HEK293 (cell line): Measurements from ENCODE around the gene FOXK2.

ENCODE experiments used
- CTCF ChIA-PET: fragments of 350-600 bp; formaldehyde crosslinking; extraction: SDS; loops from one replicate; lab custom pipeline; 2021; ENCODE audit warnings: antibody characterized with exemption; lab: Yijun Ruan, JAX
- POLR2A ChIA-PET: fragments of 300-600 bp; formaldehyde crosslinking; extraction: SDS; loops from one replicate; lab custom pipeline; 2020; ENCODE audit warnings: antibody characterized with exemption, inconsistent platforms; lab: Yijun Ruan, JAX
- H3K27ac ChIP-seq: fragments of 200-500 bp; sonication (Bioruptor generic); 2 replicates; pipeline ENCODE4 v1.5.1; 2014; ENCODE audit warnings: low read depth, low read length, control low read depth, inconsistent platforms; ENCODE audit errors: extremely low read depth
- H3K36me3 ChIP-seq, 2 experiments: fragments of 200-500 bp in 1 of 2; sonication (Bioruptor generic) in 1 of 2; 1 replicate in 1 of 2; 2 replicates in 1 of 2; pipeline ENCODE4 v1.5.1; 2014 to 2017; ENCODE audit warnings: inconsistent platforms in 2 of 2, low read length in 2 of 2; ENCODE audit not compliant: control insufficient read depth in 2 of 2, insufficient read depth in 1 of 2
- H3K4me1 ChIP-seq: fragments of 200-500 bp; sonication (Bioruptor generic); 2 replicates; pipeline ENCODE4 v1.5.1; 2014; ENCODE audit warnings: mild to moderate bottlenecking, low read length, inconsistent platforms; ENCODE audit not compliant: control insufficient read depth, insufficient read depth
- H3K4me3 ChIP-seq: 2 replicates; pipeline ENCODE4 v1.5.1; 2011; ENCODE audit warnings: low read depth, mild to moderate bottlenecking, control low read depth, low read length, moderate library complexity
- H3K9me3 ChIP-seq: fragments of 200-500 bp; sonication (Bioruptor generic); 2 replicates; pipeline ENCODE4 v1.5.1; 2014; ENCODE audit warnings: low read depth, low read length, inconsistent platforms; ENCODE audit not compliant: control insufficient read depth, insufficient read depth
- EGR2 ChIP-seq: fragments of 450-650 bp; formaldehyde crosslinking; IDR thresholded peaks from 2 replicates; pipeline ENCODE4 v1.5.1; 2016; ENCODE audit warnings: low read depth, missing biosample characterization, missing genetic modification characterization
- GLI4 ChIP-seq: fragments of 450-650 bp; formaldehyde crosslinking; IDR thresholded peaks from 2 replicates; pipeline ENCODE4 v1.5.1; 2016; ENCODE audit warnings: missing biosample characterization, missing genetic modification characterization
- GLIS2 ChIP-seq: fragments of 450-650 bp; formaldehyde crosslinking; IDR thresholded peaks from 2 replicates; pipeline ENCODE4 v1.5.1; 2016; ENCODE audit warnings: missing biosample characterization, missing genetic modification characterization
- HIC1 ChIP-seq: fragments of 450-650 bp; formaldehyde crosslinking; IDR thresholded peaks from 2 replicates; pipeline ENCODE4 v1.5.1; 2016; ENCODE audit warnings: missing biosample characterization, missing genetic modification characterization
- IKZF3 ChIP-seq: fragments of 450-650 bp; IDR thresholded peaks from 2 replicates; pipeline ENCODE4 v1.5.0; 2018; ENCODE audit warnings: missing biosample characterization, mild to moderate bottlenecking, missing genetic modification characterization, moderate library complexity
- KLF1 ChIP-seq: fragments of 450-650 bp; formaldehyde crosslinking; IDR thresholded peaks from 2 replicates; pipeline ENCODE4 v1.5.1; 2016; ENCODE audit warnings: missing biosample characterization, missing genetic modification characterization
- OVOL3 ChIP-seq: fragments of 450-650 bp; formaldehyde crosslinking; IDR thresholded peaks from 2 replicates; pipeline ENCODE4 v1.5.1; 2016; ENCODE audit warnings: missing biosample characterization, missing genetic modification characterization
- SP3 ChIP-seq: fragments of 450-650 bp; formaldehyde crosslinking; IDR thresholded peaks from 2 replicates; pipeline ENCODE4 v1.5.1; 2016; ENCODE audit warnings: missing biosample characterization, missing genetic modification characterization
- WT1 ChIP-seq: fragments of 450-650 bp; formaldehyde crosslinking; IDR thresholded peaks from 2 replicates; pipeline ENCODE4 v1.5.1; 2016; ENCODE audit warnings: missing biosample characterization, missing genetic modification characterization
- ZBTB44 ChIP-seq: fragments of 450-650 bp; IDR thresholded peaks from 2 replicates; pipeline ENCODE4 v1.5.1; 2018; ENCODE audit warnings: missing biosample characterization, mild to moderate bottlenecking, missing genetic modification characterization
- ZBTB7A ChIP-seq: fragments of 450-650 bp; formaldehyde crosslinking; IDR thresholded peaks from 2 replicates; pipeline ENCODE4 v1.5.1; 2016; ENCODE audit warnings: low read depth, missing biosample characterization, missing genetic modification characterization
- ZNF157 ChIP-seq: fragments of 450-650 bp; formaldehyde crosslinking; IDR thresholded peaks from 2 replicates; pipeline ENCODE4 v1.5.1; 2016; ENCODE audit warnings: missing biosample characterization, missing genetic modification characterization
- ZNF311 ChIP-seq: fragments of 450-650 bp; formaldehyde crosslinking; IDR thresholded peaks from 2 replicates; pipeline ENCODE4 v1.5.1; 2017; ENCODE audit warnings: missing biosample characterization, missing genetic modification characterization, borderline replicate concordance
- ZNF335 ChIP-seq: fragments of 450-650 bp; formaldehyde crosslinking; conservative IDR thresholded peaks from 2 replicates; pipeline ENCODE4 v1.5.1; 2016; ENCODE audit warnings: missing biosample characterization, missing genetic modification characterization
- ZNF341 ChIP-seq: fragments of 450-650 bp; formaldehyde crosslinking; IDR thresholded peaks from 2 replicates; pipeline ENCODE4; 2016; ENCODE audit warnings: low read depth, missing biosample characterization, missing genetic modification characterization
- ZNF366 ChIP-seq: fragments of 450-650 bp; formaldehyde crosslinking; conservative IDR thresholded peaks from 2 replicates; pipeline ENCODE4 v1.5.1; 2016; ENCODE audit warnings: missing biosample characterization, missing genetic modification characterization
- ZNF416 ChIP-seq: fragments of 450-650 bp; formaldehyde crosslinking; IDR thresholded peaks from 2 replicates; pipeline ENCODE4 v1.5.1; 2016; ENCODE audit warnings: missing biosample characterization, missing genetic modification characterization
- ZNF423 ChIP-seq: fragments of 450-650 bp; formaldehyde crosslinking; IDR thresholded peaks from 2 replicates; pipeline ENCODE4 v1.5.1; 2016; ENCODE audit warnings: missing biosample characterization, missing genetic modification characterization
- ZNF600 ChIP-seq: fragments of 450-650 bp; formaldehyde crosslinking; IDR thresholded peaks from 2 replicates; pipeline ENCODE4 v1.5.1; 2016; ENCODE audit warnings: missing biosample characterization, missing genetic modification characterization
- ZNF624 ChIP-seq: fragments of 450-650 bp; formaldehyde crosslinking; IDR thresholded peaks from 2 replicates; pipeline ENCODE4 v1.5.1; 2017; ENCODE audit warnings: missing biosample characterization, missing genetic modification characterization
- ZNF660 ChIP-seq: fragments of 450-650 bp; IDR thresholded peaks from 2 replicates; pipeline ENCODE4 v1.5.1; 2018; ENCODE audit warnings: missing biosample characterization, mild to moderate bottlenecking, missing genetic modification characterization
- ZNF768 ChIP-seq: fragments of 450-650 bp; formaldehyde crosslinking; IDR thresholded peaks from 2 replicates; pipeline ENCODE4 v1.5.1; 2018; ENCODE audit warnings: missing biosample characterization, mild to moderate bottlenecking, missing genetic modification characterization
- ZNF792 ChIP-seq: fragments of 450-650 bp; formaldehyde crosslinking; IDR thresholded peaks from 2 replicates; pipeline ENCODE4 v1.5.1; 2016; ENCODE audit warnings: missing biosample characterization, missing genetic modification characterization

Gene FOXK2

GRCh38 chr17:82599674-82600661, 80.4 kb downstream of the FOXK2 start (continued):
- TF ChIP-seq WT1 (tag by site-specific recombination): no peak
- no peak for TF ChIP-seq ZNF660 (tag by site-specific recombination)
- no peak for TF ChIP-seq ZNF311 (tag by site-specific recombination)
- peak; percentile 23; the same call in 1 of the 2 replicates for TF ChIP-seq EGR2
- no peak for TF ChIP-seq ZNF335 (tag by site-specific recombination)
- no peak for TF ChIP-seq ZBTB44

GRCh38 chr17:82600731-82601446, 81.4 kb downstream of the FOXK2 start:
- H3K9me3 ChIP-seq: no peaks in the 10 kb centered on the region
- no peaks in the 10 kb centered on the region for H3K4me1 ChIP-seq
- H3K4me3 ChIP-seq: no peak overlapping the region
- H3K27ac ChIP-seq: no peak overlapping the region
- H3K36me3 ChIP-seq: peaks cover 38 to 96% of the 10 kb centered on the region in 2 experiments
- POLR2A ChIA-PET: interaction anchor here (0.7 kb wide), 1 partner anchor 9 kb away, joined by 3 read pairs; no protein-coding TSS in a partner anchor
- TF ChIP-seq KLF1 (tag by site-specific recombination) (no peak), GLIS2 (tag by site-specific recombination) (no peak), WT1 (tag by site-specific recombination) (no peak), ZNF624 (tag by site-specific recombination) (no peak), IKZF3 (tag by site-specific recombination) (no peak), ZNF792 (tag by site-specific recombination) (no peak), SP3 (tag by site-specific recombination) (no peak), ZNF768 (no peak), ZNF416 (tag by site-specific recombination) (no peak), ZNF157 (tag by site-specific recombination) (no peak), HIC1 (no peak), OVOL3 (tag by site-specific recombination) (no peak), ZNF366 (tag by site-specific recombination) (no peak), ZNF341 (tag by site-specific recombination) (no peak), ZNF423 (tag by site-specific recombination) (no peak), ZNF660 (tag by site-specific recombination) (no peak), GLI4 (tag by site-specific recombination) (no peak), ZNF600 (no peak), ZBTB7A (tag by site-specific recombination) (no peak)
- CTCF ChIA-PET: no interaction called here
